Ovary (tissue), 3 donors: ENCODE measurements around the gene PLD6.

Experiments used
- CTCF ChIP-seq, 3 donors: fragments of 450-650 bp in 2 of 3; fragments of 200-600 bp in 1 of 3; IDR thresholded peaks; one replicate each; pipeline versions ENCODE4 v1.5.1 to v1.8.0; 2016 to 2022; ENCODE audit warnings: antibody characterized with exemption in 3 of 3, mild to moderate bottlenecking in 1 of 3
- EP300 ChIP-seq: sonication (generic); formaldehyde crosslinking; IDR thresholded peaks from one replicate; pipeline ENCODE4 v1.6.1; 2017; ENCODE audit warnings: antibody characterized with exemption
- POLR2A ChIP-seq: fragments of 450-650 bp; IDR thresholded peaks from one replicate; pipeline ENCODE4 v1.6.1; 2017; ENCODE audit warnings: antibody characterized with exemption, mild to moderate bottlenecking, moderate library complexity
- donor health status: DM: no; HTN: no; CAD: no.

- TF ChIP-seq CTCF (IDR thresholded peaks at IDR 0.05) = no peak
- no peak for TF ChIP-seq EP300
- TF ChIP-seq POLR2A = no peak
These were observed 14.8 kb downstream of the PLD6 start for GRCh38 chr17:17191346-17191792.
